GM12892 (cell line): Measurements from ENCODE around the gene GNPTG.

Experiments
- POLR2A ChIP-seq: IDR thresholded peaks from 2 replicates; pipeline ENCODE4 v1.6.1; 2011; ENCODE audit warnings: low read depth, low read length, control low read depth
- TAF1 ChIP-seq: IDR thresholded peaks from 2 replicates; pipeline ENCODE4 v1.6.1; 2011; ENCODE audit warnings: low read depth, mild to moderate bottlenecking, control low read depth, low read length, borderline replicate concordance

DNA sequence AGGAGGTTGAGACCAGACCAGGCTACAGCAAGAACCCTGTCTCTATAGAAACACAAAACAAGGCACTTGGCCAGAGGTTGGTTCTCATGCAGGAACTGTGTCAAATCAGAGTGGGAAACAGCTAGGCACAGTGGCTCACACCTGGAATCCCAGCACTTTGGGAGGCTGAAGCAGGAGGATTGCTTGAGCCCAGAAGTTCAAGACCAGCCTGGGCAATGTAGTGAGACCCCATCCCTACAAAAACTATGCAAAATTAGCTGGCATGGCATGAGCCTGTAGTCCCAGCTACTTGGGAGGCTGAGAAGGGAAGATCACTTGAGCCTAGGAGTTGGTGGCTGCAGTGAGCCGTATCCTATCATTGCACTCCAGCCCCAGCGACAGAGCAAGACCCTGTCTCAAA is 61.1 kb downstream of the GNPTG start:
- TF ChIP-seq POLR2A: no peak
- no peak for TF ChIP-seq TAF1
